ENCODE measurements around the gene MED13L. TPM values are rescaled to one million over a fixed set of nuclear protein-coding genes. Genes with fewer than 3 reads are reported as not detected.

MED13L gene
- total RNA-seq, 4 donors from 2014 or later = 126 to 194 (median 154) TPM

GRCh38 chr12:116319233-116319897 is 41.9 kb upstream of the MED13L start:
- Histone ChIP-seq H3K4me1 (peaks cover 0 to 24% (median 5%) of the 10 kb centered on the region in 4 donors), H3K9me3 (no peaks in the 10 kb centered on the region), H3K27ac (peak overlapping the region; percentile 71 to 83 (median 78)), H3K4me3 (no peak overlapping the region), H3K36me3 (no peaks in the 10 kb centered on the region), H3K27me3 (no peaks in the 10 kb centered on the region)
- 53 to 71% methylated on average over 9 to 14 of the region's 14 CpGs for WGBS, 2 donors (ENCODE audit: low coverage in 1 of 2)
- TF ChIP-seq POLR2A (IDR thresholded peaks at IDR 0.05) (no peak), POLR2AphosphoS5 (IDR thresholded peaks at IDR 0.05) (no peak), EP300 (IDR thresholded peaks at IDR 0.05; ENCODE audit: low read depth) (no peak), CTCF (IDR thresholded peaks at IDR 0.05) (no peak)
- intact Hi-C loops (cut with DNase I; ENCODE audit: low total_unique reads) (no loop called here), in situ Hi-C loops (cut with MboI; ENCODE audit: low pct_ligation_motif_present in 1 of 4, low pct_unique_long_range_greater_than_20kb in 1 of 4, low sequenced_read_pairs in 3 of 4) (no loop called here)
- no peak for DNase-seq

- intact Hi-C loops (cut with DNase I; ENCODE audit: low total_unique reads) = no loop called here
- Histone ChIP-seq H3K36me3 (no peaks in the 10 kb centered on the region), H3K9me3 (no peaks in the 10 kb centered on the region), H3K4me3 (no peak overlapping the region), H3K4me1 (peaks cover 0 to 24% (median 5%) of the 10 kb centered on the region in 4 donors), H3K27me3 (no peaks in the 10 kb centered on the region), H3K27ac (peak overlapping the region; percentile 71 to 83 (median 78))
- 74 to 100% methylated on average over 1 to 21 of the region's 21 CpGs for WGBS, 2 donors (ENCODE audit: low coverage in 1 of 2)
- in situ Hi-C loops (cut with MboI; ENCODE audit: low pct_ligation_motif_present in 1 of 4, low pct_unique_long_range_greater_than_20kb in 1 of 4, low sequenced_read_pairs in 3 of 4) = no loop called here
- DNase-seq = no peak
- TF ChIP-seq CTCF (IDR thresholded peaks at IDR 0.05) (no peak), EP300 (IDR thresholded peaks at IDR 0.05; ENCODE audit: low read depth) (no peak), POLR2AphosphoS5 (IDR thresholded peaks at IDR 0.05) (no peak), POLR2A (IDR thresholded peaks at IDR 0.05) (no peak)
Measured at GRCh38 chr12:116318576-116319232, 41.2 kb upstream of the MED13L start.

- H3K36me3 ChIP-seq = no peaks in the 10 kb centered on the region
- no peaks in the 10 kb centered on the region for H3K9me3 ChIP-seq
- 60 to 85% methylated on average over 3 to 23 of the region's 23 CpGs for WGBS, 2 donors (ENCODE audit: low coverage in 1 of 2)
- DNase-seq = no peak
- in situ Hi-C loops (cut with MboI; ENCODE audit: low pct_ligation_motif_present in 1 of 4, low pct_unique_long_range_greater_than_20kb in 1 of 4, low sequenced_read_pairs in 3 of 4) = no loop called here
- H3K4me3 ChIP-seq = no peak overlapping the region
- intact Hi-C loops (cut with DNase I; ENCODE audit: low total_unique reads) = no loop called here
- TF ChIP-seq CTCF (IDR thresholded peaks at IDR 0.05) (no peak), POLR2AphosphoS5 (IDR thresholded peaks at IDR 0.05) (no peak), POLR2A (IDR thresholded peaks at IDR 0.05) (no peak), EP300 (IDR thresholded peaks at IDR 0.05; ENCODE audit: low read depth) (no peak)
- peak overlapping the region in 3 of 4 donors; percentile 18 to 83 (median 83) for H3K27ac ChIP-seq
- H3K27me3 ChIP-seq = no peaks in the 10 kb centered on the region
- peaks cover 0 to 24% (median 5%) of the 10 kb centered on the region in 4 donors for H3K4me1 ChIP-seq
Measured at GRCh38 chr12:116317986-116318575, 40.6 kb upstream of the MED13L start.

GRCh38 chr12:116317139-116317538 is 39.6 kb upstream of the MED13L start:
- Histone ChIP-seq H3K27ac (no peak overlapping the region), H3K27me3 (no peaks in the 10 kb centered on the region), H3K4me1 (peaks cover 0 to 24% (median 5%) of the 10 kb centered on the region in 4 donors), H3K4me3 (no peak overlapping the region), H3K36me3 (no peaks in the 10 kb centered on the region), H3K9me3 (no peaks in the 10 kb centered on the region)
- in situ Hi-C loops (cut with MboI; ENCODE audit: low pct_ligation_motif_present in 1 of 4, low pct_unique_long_range_greater_than_20kb in 1 of 4, low sequenced_read_pairs in 3 of 4) (no loop called here), intact Hi-C loops (cut with DNase I; ENCODE audit: low total_unique reads) (no loop called here)
- DNase-seq = no peak
- WGBS, 2 donors (ENCODE audit: low coverage in 1 of 2) = 84 to 96% methylated on average over 4 of the region's 4 CpGs
- TF ChIP-seq POLR2A (IDR thresholded peaks at IDR 0.05) (no peak), CTCF (IDR thresholded peaks at IDR 0.05) (no peak), EP300 (IDR thresholded peaks at IDR 0.05; ENCODE audit: low read depth) (no peak), POLR2AphosphoS5 (IDR thresholded peaks at IDR 0.05) (no peak)

All from transverse colon (tissue), 4 donors.